Loucy (cell line): Measurements from ENCODE around the gene PADI4.

Experiments
- CTCF ChIP-seq: fragments of 200-600 bp; sonication (generic); conservative IDR thresholded peaks from 2 replicates; pipeline ENCODE4 v1.5.1; 2014; ENCODE audit warnings: mild to moderate bottlenecking, antibody characterized with exemption, low read length
- EZH2phosphoT487 ChIP-seq: fragments of 200-600 bp; IDR thresholded peaks from 2 replicates; pipeline ENCODE4 v1.6.1; 2018; ENCODE audit warnings: antibody characterized with exemption, mild to moderate bottlenecking, moderate library complexity, borderline replicate concordance

- TF ChIP-seq CTCF (no peak), EZH2phosphoT487 (no peak)
Observed at GRCh38 chr1:17375651-17376050, 67.7 kb downstream of the PADI4 start.
